GM12878 (cell line): ENCODE data around the gene GTF2IRD1. TPM values are rescaled to one million over a fixed set of nuclear protein-coding genes. Genes with fewer than 3 reads are reported as not detected.

ENCODE experiments used
- ATAC-seq: fragments of 200-7000 bp; cut with Tn5 transposase; 3 replicates; pipeline ENCODE4 v1.9.1; 2020; ENCODE audit warnings: mild to moderate bottlenecking, moderate library complexity
- BruUV-seq: library from RNA; stranded (reverse); fragments of 400-500 nt; replicated peaks from 2 replicates; lab custom pipeline; 2021; lab: Mats Ljungman, UMichigan
- CTCF ChIA-PET: fragments of 300-600 bp; sonication (Branson Sonifier 250); formaldehyde crosslinking; extraction: SDS; loops from one replicate; lab custom pipeline; 2021; ENCODE audit warnings: inconsistent platforms; lab: Yijun Ruan, JAX
- POLR2A ChIA-PET: fragments of 350-600 bp; formaldehyde crosslinking; extraction: SDS; loops from one replicate; lab custom pipeline; 2021; ENCODE audit warnings: inconsistent platforms; lab: Charles Lee
- RAD21 ChIA-PET: fragments of 300-600 bp; sonication (Branson Sonifier 250); formaldehyde crosslinking; loops from one replicate; lab custom pipeline; 2023; ENCODE audit warnings: antibody characterized with exemption; ENCODE audit not compliant: unreplicated experiment; lab: Charles Lee
- SMC1A ChIA-PET: fragments of 300-600 bp; sonication (Branson Sonifier 250); formaldehyde crosslinking; loops from one replicate; lab custom pipeline; 2023; ENCODE audit not compliant: unreplicated experiment, uncharacterized antibody; lab: Charles Lee
- DNase-seq: peaks from one replicate; pipeline ENCODE4 v3.0.0-alpha.2; 2011; ENCODE audit warnings: low read depth, low spot score
- FAIRE-seq: peaks from 3 replicates; lab custom pipeline; 2011; peaks lifted over from hg19 to GRCh38; lab: Jason Lieb, UNC
- H2AFZ ChIP-seq: 2 replicates; pipeline ENCODE4 v1.6.0; 2011; ENCODE audit warnings: low read depth, low read length, control low read depth; ENCODE audit not compliant: control insufficient read depth
- H3K27ac ChIP-seq: 2 replicates; pipeline ENCODE4 v1.5.1; 2011; ENCODE audit warnings: control low read depth; ENCODE audit not compliant: control insufficient read depth, insufficient read depth
- H3K27me3 ChIP-seq, 2 experiments: replicated peaks in 1 of 2; 2 replicates each; pipeline versions ENCODE4 v1.6.0 to v1.6.1; 2011; ENCODE audit warnings: low read length in 1 of 2; ENCODE audit not compliant: control insufficient read depth in 2 of 2, insufficient read depth in 2 of 2
- H3K36me3 ChIP-seq, 2 experiments: 2 replicates each; pipeline ENCODE4 v1.5.1; 2011; ENCODE audit warnings: low read length in 1 of 2; ENCODE audit not compliant: control insufficient read depth in 2 of 2, insufficient read depth in 2 of 2
- H3K4me1 ChIP-seq: 2 replicates; pipeline ENCODE4 v1.6.1; 2011; ENCODE audit warnings: mild to moderate bottlenecking, low read length, moderate library complexity, mixed read lengths; ENCODE audit not compliant: control insufficient read depth, insufficient read depth
- H3K4me2 ChIP-seq: 2 replicates; pipeline ENCODE4 v1.6.0; 2011; ENCODE audit warnings: control low read depth; ENCODE audit not compliant: control insufficient read depth, insufficient read depth
- H3K4me3 ChIP-seq: fragments of 200-600 bp; sonication (generic); 2 replicates; pipeline ENCODE4 v1.5.1; 2016
- H3K79me2 ChIP-seq: 2 replicates; pipeline ENCODE4 v1.6.0; 2011; ENCODE audit warnings: low read length; ENCODE audit not compliant: control insufficient read depth, insufficient read depth
- H3K9ac ChIP-seq: 2 replicates; pipeline ENCODE4 v1.8.0; 2011; ENCODE audit warnings: low read length, control low read depth, mixed read lengths; ENCODE audit not compliant: control insufficient read depth, insufficient read depth
- H3K9me3 ChIP-seq: replicated peaks from 3 replicates; pipeline ENCODE4 v1.5.1; 2011; ENCODE audit warnings: mild to moderate bottlenecking, low read length; ENCODE audit not compliant: control insufficient read depth, insufficient read depth
- H4K20me1 ChIP-seq: 2 replicates; pipeline ENCODE4 v1.6.0; 2011; ENCODE audit not compliant: control insufficient read depth, insufficient read depth
- BACH1 ChIP-seq: fragments of 450-650 bp; IDR thresholded peaks from 2 replicates; pipeline ENCODE4 v1.6.1; 2017; ENCODE audit warnings: mild to moderate bottlenecking, borderline replicate concordance
- BCLAF1 ChIP-seq: fragments of 450-650 bp; IDR thresholded peaks from 2 replicates; pipeline ENCODE4 v1.6.1; 2017; ENCODE audit warnings: antibody characterized with exemption, mild to moderate bottlenecking, moderate library complexity
- BRCA1 ChIP-seq: IDR thresholded peaks from 2 replicates; pipeline ENCODE4 v1.6.1; 2011; ENCODE audit warnings: low read depth, low read length, improper control_type of control experiment
- EZH2 ChIP-seq: IDR thresholded peaks from 2 replicates; pipeline ENCODE4 v1.6.1; 2012; ENCODE audit warnings: low read depth, mild to moderate bottlenecking, control low read depth, inconsistent platforms, low read length, borderline replicate concordance; ENCODE audit not compliant: control insufficient read depth
- IKZF2 ChIP-seq, 2 experiments: fragments of 450-650 bp; IDR thresholded peaks; 2 replicates each; pipeline ENCODE4 v1.6.1; 2017; ENCODE audit warnings: mild to moderate bottlenecking in 2 of 2, moderate library complexity in 2 of 2
- MXI1 ChIP-seq: fragments of 150-350 bp; IDR thresholded peaks from 2 replicates; pipeline ENCODE4 v1.6.1; 2011; ENCODE audit warnings: low read depth, mild to moderate bottlenecking, inconsistent platforms, low read length, improper control_type of control experiment
- NR2F1 ChIP-seq: fragments of 450-650 bp; conservative IDR thresholded peaks from 2 replicates; pipeline ENCODE4 v1.6.1; 2017; ENCODE audit warnings: mild to moderate bottlenecking
- PAX5 ChIP-seq: IDR thresholded peaks from 2 replicates; pipeline ENCODE4 v1.6.1; 2011; ENCODE audit warnings: low read depth, low read length, borderline replicate concordance
- RAD21 ChIP-seq: IDR thresholded peaks from 2 replicates; pipeline ENCODE4 v1.6.1; 2011; ENCODE audit warnings: mild to moderate bottlenecking, low read depth, low read length, moderate library complexity; ENCODE audit not compliant: insufficient read depth
- RBBP5 ChIP-seq: fragments of 200-600 bp; sonication (generic); conservative IDR thresholded peaks from 2 replicates; pipeline ENCODE4 v1.6.1; 2016
- RELA ChIP-seq: fragments of 450-650 bp; IDR thresholded peaks from 2 replicates; pipeline ENCODE4 v1.8.0; 2014; ENCODE audit warnings: borderline replicate concordance; ENCODE audit not compliant: partially characterized antibody
- SP1 ChIP-seq: IDR thresholded peaks from one replicate; pipeline ENCODE4 v1.6.1; 2011; ENCODE audit warnings: low read depth, low read length
- ZBED1 ChIP-seq: IDR thresholded peaks from 2 replicates; pipeline ENCODE4 v1.6.1; 2016; ENCODE audit warnings: borderline replicate concordance
- ZSCAN29 ChIP-seq: fragments of 450-650 bp; IDR thresholded peaks from 2 replicates; pipeline ENCODE4 v1.6.1; 2017; ENCODE audit warnings: mild to moderate bottlenecking, moderate library complexity
- WGBS: methylation state at CpG from one replicate; pipeline ENCODE4 v1.1.6; 2016; ENCODE audit warnings: low lambda C conversion rate; ENCODE audit not compliant: insufficient replicate concordance, insufficient coverage; ENCODE audit errors: missing lambda C conversion rate; 5-methylcytosine and 5-hydroxymethylcytosine counted together
- in situ Hi-C: fragments of 300-500 bp; cut with MboI; formaldehyde crosslinking; loops from 9 replicates; pipeline ENCODE4 v1.14.3; 2018; ENCODE audit warnings: mixed read lengths
- intact Hi-C: fragments of 100-400 bp; cut with micrococcal nuclease; formaldehyde crosslinking; loops from one replicate; pipeline ENCODE4 v1.14.2; 2022; ENCODE audit not compliant: unreplicated experiment
- polyA plus RNA-seq, 11 experiments: library from polyadenylated mRNA; depleted of rRNA in 4 of 11; unstranded in 6 of 11; stranded (reverse) in 5 of 11; fragments of >200 nt; fragmentation: Nextera tagmentation in 4 of 11; fragmentation: Illumina TruSeq in 1 of 11; extraction: Ambion mirVana in 4 of 11; extraction: Trizol in 1 of 11; gene quantifications; 1 replicate in 1 of 11; 2 replicates in 10 of 11; pipeline versions ENCODE4 v1.2.1 to v1.2.3, GENCODE V29; 2011 to 2016; ENCODE audit warnings: inconsistent platforms in 2 of 11, missing spikeins in 2 of 11, low read depth in 1 of 11
- total RNA-seq, 4 experiments: library from RNA; depleted of rRNA in 3 of 4; stranded (reverse); fragments of >200 nt in 3 of 4; fragmentation: Illumina TruSeq in 1 of 4; extraction: Trizol in 1 of 4; gene quantifications; 2 replicates each; pipeline versions ENCODE4 v1.2.1 to v1.2.3, GENCODE V29; 2013 to 2021
- TF ChIP-seq, protein P1 (sequence below): IDR thresholded peaks from 2 replicates; pipeline ENCODE4 v1.6.1; 2011; ENCODE audit warnings: low read depth, mild to moderate bottlenecking, low read length, moderate library complexity, borderline replicate concordance; ENCODE audit errors: extremely low read depth

GTF2IRD1 gene
- total and polyA plus RNA-seq, 10 of the 15 experiments (the other 5 are each of a cell fraction or from before 2014, with no cell fraction given) = 0.48 to 3.0 (median 1.3) TPM

GRCh38 chr7:74521855-74522254, 68.1 kb downstream of the GTF2IRD1 start:
- in situ Hi-C loops (no loop called here), intact Hi-C loops (no loop called here)
- Histone ChIP-seq H3K36me3 (no peaks in the 10 kb centered on the region), H4K20me1 (no peaks in the 10 kb centered on the region), H3K27ac (no peak overlapping the region), H3K79me2 (no peaks in the 10 kb centered on the region), H3K27me3 (no peaks in the 10 kb centered on the region), H3K4me1 (no peaks in the 10 kb centered on the region), H3K9me3 (no peaks in the 10 kb centered on the region; the same call in 2 of the 3 replicates), H2AFZ (no peak overlapping the region), H3K4me2 (no peak overlapping the region), H3K4me3 (no peak overlapping the region), H3K9ac (no peak overlapping the region)
- FAIRE-seq (no peak), DNase-seq (no peak), ATAC-seq (no peak)
- BruUV-seq = no TSS peak
- WGBS = 40% methylated on average over 10 of the region's 10 CpGs
- TF ChIP-seq, protein P1, sequence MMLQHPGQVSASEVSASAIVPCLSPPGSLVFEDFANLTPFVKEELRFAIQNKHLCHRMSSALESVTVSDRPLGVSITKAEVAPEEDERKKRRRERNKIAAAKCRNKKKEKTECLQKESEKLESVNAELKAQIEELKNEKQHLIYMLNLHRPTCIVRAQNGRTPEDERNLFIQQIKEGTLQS = no peak
- no peak for TF ChIP-seq BRCA1
- no peak for TF ChIP-seq PAX5
- TF ChIP-seq RAD21 = no peak
- no peak for TF ChIP-seq ZSCAN29
- TF ChIP-seq IKZF2 (IDR thresholded peaks at IDR 0.05) = no peak
- no peak for TF ChIP-seq NR2F1
- TF ChIP-seq RELA = no peak
- no peak for TF ChIP-seq MXI1
- no peak for TF ChIP-seq ZBED1
- TF ChIP-seq BCLAF1 = no peak
- no peak for TF ChIP-seq RBBP5
- no peak for TF ChIP-seq BACH1
- no peak for TF ChIP-seq EZH2
- TF ChIP-seq SP1 = no peak
- ChIA-PET RAD21 (no interaction called here), CTCF (interaction anchor here (0.6 kb wide), 1 partner anchor 13 kb away, joined by 3 read pairs; no protein-coding TSS in a partner anchor), SMC1A (interaction anchor here (0.6 kb wide), 1 partner anchor 101 kb away, joined by 3 read pairs; no protein-coding TSS in a partner anchor), POLR2A (no interaction called here)
